OCI-LY1 (cell line): ENCODE measurements around the gene EYA2.

Source experiments
- H2AFZ ChIP-seq: fragments of 200-600 bp; sonication (generic), shearing (Covaris generic); 2 replicates; pipeline ENCODE4 v1.6.0; 2014; ENCODE audit warnings: antibody characterized with exemption, mild to moderate bottlenecking, low read length
- H3F3A ChIP-seq: fragments of 200-600 bp; sonication (generic), shearing (Covaris generic); 2 replicates; pipeline ENCODE4 v1.6.0; 2014; ENCODE audit warnings: mild to moderate bottlenecking, antibody characterized with exemption, low read length, moderate library complexity; ENCODE audit not compliant: insufficient read depth
- H3K27ac ChIP-seq: fragments of 200-600 bp; sonication (generic); 2 replicates; pipeline ENCODE4 v1.5.1; 2014; ENCODE audit warnings: low read length, mixed run types, mild to moderate bottlenecking, low read depth; ENCODE audit not compliant: poor library complexity, severe bottlenecking
- H3K27me3 ChIP-seq: fragments of 200-600 bp; sonication (generic); 2 replicates; pipeline ENCODE4 v1.6.0; 2014; ENCODE audit warnings: antibody characterized with exemption, mild to moderate bottlenecking, low read length, moderate library complexity; ENCODE audit not compliant: insufficient read depth
- H3K36me3 ChIP-seq: fragments of 200-600 bp; sonication (generic); 2 replicates; pipeline ENCODE4 v1.6.1; 2014; ENCODE audit warnings: mild to moderate bottlenecking, antibody characterized with exemption, low read length, moderate library complexity, mixed read lengths; ENCODE audit not compliant: insufficient read depth
- H3K4me1 ChIP-seq: fragments of 200-600 bp; sonication (generic); 2 replicates; pipeline ENCODE4 v1.5.1; 2014; ENCODE audit warnings: mild to moderate bottlenecking, low read length, moderate library complexity; ENCODE audit not compliant: insufficient read depth, severe bottlenecking
- H3K4me2 ChIP-seq: fragments of 200-600 bp; sonication (generic), shearing (Covaris generic); 2 replicates; pipeline ENCODE4 v1.6.1; 2014; ENCODE audit warnings: low read length
- H3K4me3 ChIP-seq: fragments of 200-600 bp; sonication (generic); 2 replicates; pipeline ENCODE4 v1.5.1; 2014; ENCODE audit warnings: low read length, low read depth, mild to moderate bottlenecking, mixed read lengths; ENCODE audit not compliant: poor library complexity, severe bottlenecking
- H3K79me2 ChIP-seq: fragments of 200-600 bp; shearing (Covaris generic); 2 replicates; pipeline ENCODE4 v1.6.1; 2016; ENCODE audit warnings: mixed run types, low read length, mixed read lengths; ENCODE audit not compliant: insufficient read depth
- H3K9ac ChIP-seq: fragments of 200-600 bp; sonication (generic), shearing (Covaris generic); 2 replicates; pipeline ENCODE4 v1.6.1; 2014; ENCODE audit warnings: mild to moderate bottlenecking, low read length, mixed read lengths
- H3K9me2 ChIP-seq: fragments of 200-600 bp; sonication (generic), shearing (Covaris generic); 2 replicates; pipeline ENCODE4 v1.6.1; 2014; ENCODE audit warnings: low read depth, mild to moderate bottlenecking, low read length, mixed read lengths
- H3K9me3 ChIP-seq: fragments of 200-600 bp; shearing (Covaris generic); 2 replicates; pipeline ENCODE4 v1.6.1; 2014; ENCODE audit warnings: low read length, mixed read lengths
- H4K20me1 ChIP-seq: fragments of 200-600 bp; sonication (generic), shearing (Covaris generic); 2 replicates; pipeline ENCODE4 v1.6.0; 2016; ENCODE audit warnings: mild to moderate bottlenecking, low read length; ENCODE audit not compliant: insufficient read depth
- CTCF ChIP-seq: fragments of 200-600 bp; sonication (generic), shearing (Covaris generic); IDR thresholded peaks from 2 replicates; pipeline ENCODE4 v1.5.1; 2017; ENCODE audit warnings: mild to moderate bottlenecking, antibody characterized with exemption, low read length, moderate library complexity, mixed read lengths
- EZH2 ChIP-seq: fragments of 200-600 bp; sonication (generic), shearing (Covaris generic); IDR thresholded peaks from 2 replicates; pipeline ENCODE4 v1.8.0; 2017; ENCODE audit warnings: borderline replicate concordance, mixed run types, mild to moderate bottlenecking, antibody characterized with exemption, low read length, moderate library complexity, mixed read lengths

Gene EYA2

GRCh38 chr20:46935394-46936017 lies 40.9 kb downstream of the EYA2 start:
- Histone ChIP-seq H3K36me3 (no peaks in the 10 kb centered on the region), H3K9me3 (no peaks in the 10 kb centered on the region), H3K4me1 (no peaks in the 10 kb centered on the region), H2AFZ (no peak overlapping the region), H4K20me1 (no peaks in the 10 kb centered on the region), H3K27me3 (0 out of 2 replicates have a peak, but pooled peaks cover 4% of the 10 kb centered on the region), H3K4me2 (no peak overlapping the region), H3F3A (no peaks in the 10 kb centered on the region), H3K9me2 (no peaks in the 10 kb centered on the region), H3K4me3 (no peak overlapping the region), H3K9ac (no peak overlapping the region), H3K79me2 (no peaks in the 10 kb centered on the region), H3K27ac (no peak overlapping the region)
- TF ChIP-seq CTCF (no peak), EZH2 (no peak)

- TF ChIP-seq CTCF, result no peak
- TF ChIP-seq EZH2, result no peak
- H2AFZ ChIP-seq, result no peak overlapping the region
- no peaks in the 10 kb centered on the region for H3F3A ChIP-seq
Observed at GRCh38 chr20:46936415-46937156, 41.9 kb downstream of the EYA2 start.

GRCh38 chr20:46937157-46937523 lies 42.5 kb downstream of the EYA2 start:
- Histone ChIP-seq H4K20me1 (no peaks in the 10 kb centered on the region), H3K36me3 (no peaks in the 10 kb centered on the region), H3K4me3 (no peak overlapping the region), H2AFZ (no peak overlapping the region), H3K9ac (no peak overlapping the region), H3K9me2 (no peaks in the 10 kb centered on the region), H3K27ac (no peak overlapping the region), H3K4me1 (no peaks in the 10 kb centered on the region), H3K27me3 (0 out of 2 replicates have a peak, but pooled peaks cover 4% of the 10 kb centered on the region), H3K4me2 (no peak overlapping the region), H3F3A (no peaks in the 10 kb centered on the region), H3K79me2 (no peaks in the 10 kb centered on the region), H3K9me3 (no peaks in the 10 kb centered on the region)
- no peak for TF ChIP-seq CTCF
- no peak for TF ChIP-seq EZH2

More at GRCh38 chr20:46936415-46937156, 41.9 kb downstream of the EYA2 start:
- no peaks in the 10 kb centered on the region for H4K20me1 ChIP-seq
- H3K36me3 ChIP-seq, result no peaks in the 10 kb centered on the region
- no peaks in the 10 kb centered on the region for H3K79me2 ChIP-seq
- H3K9ac ChIP-seq, result no peak overlapping the region
- H3K9me2 ChIP-seq, result no peaks in the 10 kb centered on the region
- no peaks in the 10 kb centered on the region for H3K9me3 ChIP-seq
- 0 out of 2 replicates have a peak, but pooled peaks cover 4% of the 10 kb centered on the region for H3K27me3 ChIP-seq
- no peak overlapping the region for H3K4me3 ChIP-seq
- H3K27ac ChIP-seq, result no peak overlapping the region
- H3K4me1 ChIP-seq, result no peaks in the 10 kb centered on the region
- H3K4me2 ChIP-seq, result no peak overlapping the region
